Panc1 (cell line): ENCODE measurements around the gene ARHGAP6. TPM values are rescaled to one million over a fixed set of nuclear protein-coding genes. Genes with fewer than 3 reads are reported as not detected.

Source experiments
- ATAC-seq: fragments of 200-7000 bp; cut with Tn5 transposase; 2 replicates; pipeline ENCODE4 v1.9.1; 2020; ENCODE audit warnings: mild to moderate bottlenecking, moderate library complexity
- BruUV-seq: library from RNA; stranded (reverse); fragments of 400-500 nt; replicated peaks from 2 replicates; lab custom pipeline; 2021; lab: Mats Ljungman, UMichigan
- CTCF ChIA-PET: fragments of 300-600 bp; sonication (Branson Sonifier 250); formaldehyde crosslinking; loops from one replicate; lab custom pipeline; 2022; ENCODE audit warnings: antibody characterized with exemption; lab: Charles Lee
- POLR2A ChIA-PET: fragments of 300-600 bp; sonication (Branson Sonifier 250); formaldehyde crosslinking; loops from one replicate; lab custom pipeline; 2022; ENCODE audit warnings: antibody characterized with exemption; lab: Charles Lee
- DNase-seq: peaks from one replicate; pipeline ENCODE4 v3.0.0-alpha.2; 2010; ENCODE audit warnings: low read depth, low spot score
- H3K27ac ChIP-seq: 2 replicates; pipeline ENCODE4 v1.5.1; 2011; ENCODE audit warnings: mild to moderate bottlenecking, low read length, inconsistent platforms
- H3K27me3 ChIP-seq: fragments of 200-500 bp; sonication (Bioruptor generic); 2 replicates; pipeline ENCODE4 v1.6.0; 2014; ENCODE audit warnings: low read length, inconsistent platforms; ENCODE audit not compliant: control insufficient read depth, insufficient read depth
- H3K36me3 ChIP-seq: fragments of 200-500 bp; sonication (Bioruptor generic); 2 replicates; pipeline ENCODE4 v1.5.1; 2014; ENCODE audit warnings: inconsistent platforms, mild to moderate bottlenecking, low read length, moderate library complexity; ENCODE audit not compliant: control insufficient read depth, insufficient read depth
- H3K4me1 ChIP-seq: 2 replicates; pipeline ENCODE4 v1.5.1; 2011; ENCODE audit warnings: inconsistent platforms, mild to moderate bottlenecking, low read length, moderate library complexity; ENCODE audit not compliant: control insufficient read depth, insufficient read depth
- H3K4me3 ChIP-seq, 2 experiments: 2 replicates each; pipeline ENCODE4 v1.5.1; 2011 to 2012; ENCODE audit warnings: low read depth in 2 of 2, low read length in 2 of 2, mild to moderate bottlenecking in 2 of 2, inconsistent platforms in 1 of 2, moderate library complexity in 1 of 2
- H3K9me3 ChIP-seq: fragments of 200-500 bp; sonication (Bioruptor generic); 2 replicates; pipeline ENCODE4 v1.5.1; 2014; ENCODE audit warnings: low read depth, mild to moderate bottlenecking, inconsistent platforms, low read length, moderate library complexity; ENCODE audit not compliant: control insufficient read depth, insufficient read depth
- POLR2AphosphoS5 ChIP-seq: IDR thresholded peaks from 2 replicates; pipeline ENCODE4 v1.6.1; 2012; ENCODE audit warnings: mild to moderate bottlenecking, low read depth, low read length, moderate library complexity
- SIN3A ChIP-seq: IDR thresholded peaks from 2 replicates; pipeline ENCODE4 v1.6.1; 2012; ENCODE audit warnings: low read depth, mild to moderate bottlenecking, low read length, moderate library complexity, borderline replicate concordance; ENCODE audit not compliant: insufficient read depth
- TCF7L2 ChIP-seq: IDR thresholded peaks from 2 replicates; pipeline ENCODE4 v1.6.1; 2011; ENCODE audit warnings: mild to moderate bottlenecking, low read depth, low read length, inconsistent platforms
- in situ Hi-C: cut with HindIII; loops from 2 replicates; pipeline ENCODE4 v1.10.0; 2016; ENCODE audit warnings: low sequenced_read_pairs, low pct_unique_long_range_greater_than_20kb
- intact Hi-C: fragments of 100-400 bp; cut with micrococcal nuclease; formaldehyde crosslinking; loops from one replicate; pipeline ENCODE4 v1.10.0; 2022; ENCODE audit not compliant: unreplicated experiment
- total RNA-seq: library from RNA; stranded (reverse); gene quantifications from one replicate; pipeline ENCODE4 v1.2.1, GENCODE V29; 2021; ENCODE audit not compliant: unreplicated experiment
- TF ChIP-seq, protein P1 (sequence below): fragments of 450-650 bp; IDR thresholded peaks from 2 replicates; pipeline ENCODE4 v1.5.1; 2017; ENCODE audit warnings: mild to moderate bottlenecking
- TF ChIP-seq, protein P2 (sequence below), 2 experiments: IDR thresholded peaks; 2 replicates each; pipeline ENCODE4 v1.6.1; 2011 to 2012; ENCODE audit warnings: low read depth in 2 of 2, control low read depth in 1 of 2, low read length in 1 of 2, mild to moderate bottlenecking in 1 of 2, moderate library complexity in 1 of 2; ENCODE audit not compliant: insufficient read depth in 1 of 2

The ARHGAP6 gene
- total RNA-seq, 1 experiment from 2014 or later = 0.13 TPM

DNA sequence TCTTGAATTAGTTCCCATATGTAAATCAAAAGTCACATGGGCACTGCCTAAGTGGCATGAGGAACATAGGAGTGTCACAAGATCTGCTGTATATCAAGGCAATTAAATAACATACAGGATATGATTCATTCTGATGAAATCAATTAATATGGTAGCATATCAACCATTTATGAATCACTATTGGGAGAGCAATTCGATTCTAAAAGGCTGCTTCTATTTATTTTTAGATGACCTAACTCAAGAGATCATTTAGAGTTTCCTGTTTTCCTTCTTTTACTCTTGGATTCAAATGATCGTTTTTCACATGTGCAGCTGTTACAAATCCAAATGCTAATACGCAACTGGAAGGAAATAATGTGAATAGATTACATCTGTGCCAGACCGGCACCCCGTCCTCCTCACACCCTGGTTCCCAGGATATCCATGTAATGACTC lies 472.7 kb downstream of the ARHGAP6 start:
- BruUV-seq = no TSS peak
- no peaks in the 10 kb centered on the region for H3K36me3 ChIP-seq
- no peak overlapping the region for H3K4me3 ChIP-seq
- CTCF ChIA-PET = no interaction called here
- ATAC-seq (no peak), DNase-seq (no peak)
- TF ChIP-seq, protein P1, sequence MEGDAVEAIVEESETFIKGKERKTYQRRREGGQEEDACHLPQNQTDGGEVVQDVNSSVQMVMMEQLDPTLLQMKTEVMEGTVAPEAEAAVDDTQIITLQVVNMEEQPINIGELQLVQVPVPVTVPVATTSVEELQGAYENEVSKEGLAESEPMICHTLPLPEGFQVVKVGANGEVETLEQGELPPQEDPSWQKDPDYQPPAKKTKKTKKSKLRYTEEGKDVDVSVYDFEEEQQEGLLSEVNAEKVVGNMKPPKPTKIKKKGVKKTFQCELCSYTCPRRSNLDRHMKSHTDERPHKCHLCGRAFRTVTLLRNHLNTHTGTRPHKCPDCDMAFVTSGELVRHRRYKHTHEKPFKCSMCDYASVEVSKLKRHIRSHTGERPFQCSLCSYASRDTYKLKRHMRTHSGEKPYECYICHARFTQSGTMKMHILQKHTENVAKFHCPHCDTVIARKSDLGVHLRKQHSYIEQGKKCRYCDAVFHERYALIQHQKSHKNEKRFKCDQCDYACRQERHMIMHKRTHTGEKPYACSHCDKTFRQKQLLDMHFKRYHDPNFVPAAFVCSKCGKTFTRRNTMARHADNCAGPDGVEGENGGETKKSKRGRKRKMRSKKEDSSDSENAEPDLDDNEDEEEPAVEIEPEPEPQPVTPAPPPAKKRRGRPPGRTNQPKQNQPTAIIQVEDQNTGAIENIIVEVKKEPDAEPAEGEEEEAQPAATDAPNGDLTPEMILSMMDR = no peak
- TF ChIP-seq, protein P2, sequence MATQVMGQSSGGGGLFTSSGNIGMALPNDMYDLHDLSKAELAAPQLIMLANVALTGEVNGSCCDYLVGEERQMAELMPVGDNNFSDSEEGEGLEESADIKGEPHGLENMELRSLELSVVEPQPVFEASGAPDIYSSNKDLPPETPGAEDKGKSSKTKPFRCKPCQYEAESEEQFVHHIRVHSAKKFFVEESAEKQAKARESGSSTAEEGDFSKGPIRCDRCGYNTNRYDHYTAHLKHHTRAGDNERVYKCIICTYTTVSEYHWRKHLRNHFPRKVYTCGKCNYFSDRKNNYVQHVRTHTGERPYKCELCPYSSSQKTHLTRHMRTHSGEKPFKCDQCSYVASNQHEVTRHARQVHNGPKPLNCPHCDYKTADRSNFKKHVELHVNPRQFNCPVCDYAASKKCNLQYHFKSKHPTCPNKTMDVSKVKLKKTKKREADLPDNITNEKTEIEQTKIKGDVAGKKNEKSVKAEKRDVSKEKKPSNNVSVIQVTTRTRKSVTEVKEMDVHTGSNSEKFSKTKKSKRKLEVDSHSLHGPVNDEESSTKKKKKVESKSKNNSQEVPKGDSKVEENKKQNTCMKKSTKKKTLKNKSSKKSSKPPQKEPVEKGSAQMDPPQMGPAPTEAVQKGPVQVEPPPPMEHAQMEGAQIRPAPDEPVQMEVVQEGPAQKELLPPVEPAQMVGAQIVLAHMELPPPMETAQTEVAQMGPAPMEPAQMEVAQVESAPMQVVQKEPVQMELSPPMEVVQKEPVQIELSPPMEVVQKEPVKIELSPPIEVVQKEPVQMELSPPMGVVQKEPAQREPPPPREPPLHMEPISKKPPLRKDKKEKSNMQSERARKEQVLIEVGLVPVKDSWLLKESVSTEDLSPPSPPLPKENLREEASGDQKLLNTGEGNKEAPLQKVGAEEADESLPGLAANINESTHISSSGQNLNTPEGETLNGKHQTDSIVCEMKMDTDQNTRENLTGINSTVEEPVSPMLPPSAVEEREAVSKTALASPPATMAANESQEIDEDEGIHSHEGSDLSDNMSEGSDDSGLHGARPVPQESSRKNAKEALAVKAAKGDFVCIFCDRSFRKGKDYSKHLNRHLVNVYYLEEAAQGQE (IDR thresholded peaks at IDR 0.05; ENCODE audit: insufficient read depth in 1 of 2, low read depth in 2 of 2, low read length in 1 of 2) = no peak
- TF ChIP-seq TCF7L2 (no peak), POLR2AphosphoS5 (no peak), SIN3A (no peak)
- POLR2A ChIA-PET = no interaction called here
- no peaks in the 10 kb centered on the region for H3K27me3 ChIP-seq
- H3K27ac ChIP-seq = no peak overlapping the region
- intact Hi-C loops = no loop called here
- H3K9me3 ChIP-seq = no peaks in the 10 kb centered on the region
- in situ Hi-C loops = no loop called here
- H3K4me1 ChIP-seq = no peaks in the 10 kb centered on the region

DNA sequence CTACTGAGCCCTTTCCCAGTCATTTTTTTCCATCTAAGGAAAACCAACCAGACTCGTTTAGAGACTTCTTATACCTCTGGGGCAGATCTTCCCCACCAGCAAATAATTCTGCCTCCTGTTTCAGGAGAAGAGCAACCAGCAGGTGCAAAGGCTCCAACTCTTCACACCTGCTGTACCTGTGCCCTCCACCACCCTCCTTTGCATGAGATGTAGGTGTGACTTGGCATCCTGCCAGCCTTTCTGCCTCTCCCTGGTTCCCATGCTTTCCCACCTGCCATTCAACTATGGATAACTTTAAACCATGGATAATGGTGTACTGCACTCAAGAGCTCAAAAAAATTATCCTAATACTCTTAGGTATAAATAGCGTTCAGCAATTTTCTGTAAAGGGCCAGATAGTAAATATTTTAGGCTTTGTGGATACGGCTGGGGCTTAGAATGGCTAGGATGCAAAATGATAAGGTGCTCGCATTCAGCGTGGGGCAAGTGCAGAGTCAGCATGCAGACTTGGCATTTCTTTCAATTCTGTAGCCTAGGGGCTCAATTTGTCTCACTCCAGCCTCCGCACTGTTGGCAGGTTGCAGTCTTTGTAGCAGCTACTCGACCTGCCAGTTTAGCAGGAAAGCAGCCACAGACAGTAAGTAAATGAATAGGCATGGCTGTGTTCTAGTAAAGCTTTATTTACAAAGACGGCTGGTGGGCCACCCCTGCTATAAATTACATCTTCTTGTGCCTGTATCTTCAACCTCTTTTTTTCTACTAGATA lies 474.8 kb downstream of the ARHGAP6 start:
- H3K9me3 ChIP-seq = no peaks in the 10 kb centered on the region
- H3K27ac ChIP-seq = no peak overlapping the region
- H3K4me1 ChIP-seq = no peaks in the 10 kb centered on the region
- DNase-seq (no peak), ATAC-seq (no peak)
- CTCF ChIA-PET = no interaction called here
- H3K4me3 ChIP-seq = no peak overlapping the region
- no peak for TF ChIP-seq TCF7L2
- no peak for TF ChIP-seq POLR2AphosphoS5
- TF ChIP-seq, protein P1 = no peak
- TF ChIP-seq, protein P2 (IDR thresholded peaks at IDR 0.05; ENCODE audit: insufficient read depth in 1 of 2, low read depth in 2 of 2, low read length in 1 of 2) = no peak
- no peak for TF ChIP-seq SIN3A
- intact Hi-C loops = no loop called here
- POLR2A ChIA-PET = no interaction called here
- H3K27me3 ChIP-seq = no peaks in the 10 kb centered on the region
- BruUV-seq = no TSS peak
- in situ Hi-C loops = no loop called here
- H3K36me3 ChIP-seq = no peaks in the 10 kb centered on the region
